HG03565 (cell line): ENCODE data around the gene CERKL.

Experiments used
- ATAC-seq: cut with Tn5 transposase; IDR thresholded peaks from one replicate; pipeline ENCODE4 v1.9.1; 2021; ENCODE audit warnings: mild to moderate bottlenecking, moderate library complexity; ENCODE audit not compliant: unreplicated experiment

Gene CERKL

DNA sequence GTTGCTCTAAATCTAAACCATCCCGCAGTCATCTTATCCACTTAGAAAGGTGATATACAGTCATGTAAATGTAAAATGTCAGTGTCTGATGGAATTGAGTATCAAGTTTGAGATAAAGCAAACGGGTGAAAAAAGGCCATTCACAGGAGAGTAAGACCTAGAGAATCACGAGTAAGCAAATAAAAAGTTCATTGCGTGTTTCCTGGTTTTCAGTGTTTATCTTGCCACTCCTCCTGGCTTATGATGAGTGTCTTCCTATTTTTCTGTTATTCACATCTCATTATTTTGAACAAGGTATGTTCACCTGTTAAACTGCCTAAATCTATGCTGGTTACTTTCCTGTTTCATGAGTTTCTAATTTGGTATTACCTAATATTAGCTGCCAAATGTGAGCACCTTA lies 130.9 kb downstream of the CERKL start:
- no peak for ATAC-seq

DNA sequence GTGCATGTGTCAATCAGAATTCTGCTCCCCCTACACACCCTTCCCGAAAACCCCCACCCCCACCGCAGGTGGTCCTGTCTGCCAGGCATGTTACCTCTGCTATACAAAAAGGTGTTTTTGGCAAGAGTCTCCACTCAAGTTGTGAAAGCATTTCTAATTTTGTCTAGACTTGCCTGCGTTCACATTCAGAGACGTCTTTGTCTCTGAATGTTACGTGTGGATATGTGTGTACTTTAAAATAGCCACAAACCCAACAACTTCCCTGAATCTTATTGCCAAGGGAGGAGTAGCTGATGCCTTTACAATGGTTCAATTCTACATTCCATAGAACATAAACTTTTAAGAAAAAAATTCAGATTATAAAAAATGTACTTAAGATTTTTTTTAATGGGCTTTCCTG lies 133.1 kb downstream of the CERKL start:
- no peak for ATAC-seq

DNA sequence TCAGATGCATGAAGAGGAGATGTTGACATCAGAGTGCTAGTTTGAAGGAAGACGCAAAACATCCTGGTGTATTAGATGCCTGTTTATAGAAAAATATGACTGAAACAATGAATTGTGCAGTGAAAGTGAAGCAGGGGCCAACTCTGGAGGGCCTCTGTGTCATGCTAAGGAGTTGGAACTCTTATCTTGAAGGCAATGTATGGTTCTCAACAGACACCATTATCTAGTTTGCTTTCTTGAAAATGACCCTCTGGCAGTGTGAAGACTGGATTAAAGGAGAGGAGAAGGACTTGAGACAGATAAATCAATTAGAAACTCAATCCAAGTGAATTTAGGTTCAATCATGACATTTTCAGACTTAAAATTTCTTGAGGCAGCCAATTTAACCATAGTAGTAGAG lies 136.7 kb downstream of the CERKL start:
- no peak for ATAC-seq

DNA sequence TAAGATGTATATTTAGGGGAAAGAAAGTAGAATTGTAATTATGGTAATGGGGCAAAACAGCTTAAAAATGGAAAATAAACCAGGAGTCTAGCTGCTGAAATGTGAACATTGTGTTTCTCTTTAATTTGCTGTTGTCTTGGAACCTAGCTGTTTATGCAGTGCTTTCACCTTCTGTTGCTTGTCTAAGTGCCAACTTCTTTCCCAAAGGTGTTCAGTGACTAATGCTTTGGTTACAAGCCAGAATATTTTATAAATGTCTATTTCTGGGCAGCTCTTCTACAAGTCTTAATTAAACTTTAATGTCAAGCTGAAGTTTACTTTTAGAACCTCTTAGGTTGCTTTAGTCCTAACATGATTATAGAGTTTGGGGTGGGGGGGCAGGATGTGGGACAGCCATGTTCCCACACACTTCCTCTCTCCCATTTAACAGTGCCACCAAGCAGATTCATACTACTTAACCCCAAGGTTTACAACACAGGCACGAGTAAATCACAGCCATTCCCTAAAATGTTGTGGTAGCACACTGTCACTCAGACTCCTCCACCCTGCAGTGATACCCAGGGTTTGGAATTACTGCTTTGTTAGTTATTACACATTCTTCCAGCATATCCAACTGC lies 139.1 kb downstream of the CERKL start:
- ATAC-seq = no peak

DNA sequence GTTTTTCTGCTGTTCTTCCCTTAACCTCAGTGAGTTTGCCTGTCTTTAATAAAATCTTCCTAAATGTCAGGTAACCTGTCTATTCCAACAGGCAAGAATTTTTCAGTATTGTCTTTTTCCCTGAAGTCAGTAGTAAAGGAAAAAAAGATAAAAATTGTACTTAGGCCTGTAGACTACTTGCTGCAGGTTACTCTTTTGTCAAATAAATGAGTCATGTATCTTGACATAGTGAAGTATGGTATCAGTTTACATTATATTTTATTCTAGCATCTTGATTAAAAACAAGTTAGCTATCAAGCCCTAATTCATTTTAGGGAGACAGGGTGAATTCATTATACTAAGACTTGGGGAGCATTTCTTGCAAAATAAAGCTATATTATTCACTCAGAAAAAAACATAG lies 139.9 kb downstream of the CERKL start:
- ATAC-seq = no peak

DNA sequence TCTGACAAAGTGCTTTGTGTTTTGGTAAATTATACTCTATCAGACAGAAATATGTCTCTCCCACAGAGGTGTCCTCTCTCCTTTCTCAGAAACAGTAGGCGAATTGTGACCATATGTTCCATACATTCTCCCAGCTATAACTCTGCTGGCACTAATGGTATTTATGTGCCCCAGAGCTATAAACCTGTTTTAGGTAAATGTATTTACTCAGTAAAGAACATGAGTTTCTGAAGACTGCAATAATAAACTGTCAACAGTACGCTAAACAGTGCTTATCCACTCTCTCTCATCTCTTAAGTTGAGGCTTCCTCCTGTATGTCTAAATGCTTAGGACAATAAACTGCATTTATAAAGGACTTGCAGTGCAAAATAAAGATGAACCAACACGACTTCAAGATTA lies 141.2 kb downstream of the CERKL start:
- no peak for ATAC-seq

DNA sequence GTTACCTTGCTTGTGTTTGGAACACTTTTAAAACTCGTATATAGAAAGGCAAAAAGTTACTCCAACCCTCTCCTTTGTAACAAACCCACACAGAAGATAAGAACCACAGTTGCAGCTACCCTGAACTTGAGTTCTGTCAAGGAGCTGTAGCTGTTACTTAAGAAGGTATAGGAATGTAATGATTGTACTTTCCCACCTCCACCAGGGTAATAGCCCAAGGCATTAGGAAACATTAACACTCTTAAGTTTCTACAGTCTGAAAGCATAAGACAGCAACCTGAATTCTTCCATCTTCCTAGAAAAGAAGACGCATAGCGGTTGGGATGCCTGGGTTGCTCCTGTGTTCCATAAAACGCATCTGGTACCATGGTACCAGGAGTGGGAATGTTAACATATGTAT lies 156.7 kb downstream of the CERKL start:
- no peak for ATAC-seq

DNA sequence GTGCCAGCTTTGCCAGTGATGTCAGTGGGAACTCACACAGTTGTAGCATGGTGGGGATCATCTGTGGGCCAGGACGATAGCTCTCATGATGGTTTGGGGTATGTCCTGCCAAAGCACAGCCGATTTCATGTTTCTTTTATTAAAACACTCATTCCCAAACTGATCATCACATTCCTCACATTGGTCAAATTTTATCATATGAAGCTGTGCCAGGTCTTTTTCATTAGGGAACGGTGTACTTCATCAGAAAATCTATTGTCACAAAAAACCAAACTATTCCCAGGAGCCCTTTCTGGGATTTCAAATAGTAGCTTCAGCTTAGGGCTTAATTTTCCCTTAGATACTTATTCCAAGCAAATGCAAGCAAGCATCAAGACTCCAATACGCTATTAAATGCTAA lies 157.7 kb downstream of the CERKL start:
- no peak for ATAC-seq
